ENCODE data around the gene AOPEP.

AOPEP gene

GRCh38 chr9:94850540-94851434 lies 124.3 kb downstream of the AOPEP start:
- no peak for TF ChIP-seq CTCF (IDR thresholded peaks at IDR 0.05; ENCODE audit: low read depth, low read length)
- no peak for DNase-seq (ENCODE audit: extremely low read depth, low read depth)

- no peak for DNase-seq (ENCODE audit: extremely low read depth, low read depth)
- no peak for TF ChIP-seq CTCF (IDR thresholded peaks at IDR 0.05; ENCODE audit: low read depth, low read length)
Observed at GRCh38 chr9:94851467-94851866, 125.0 kb downstream of the AOPEP start.

DNA sequence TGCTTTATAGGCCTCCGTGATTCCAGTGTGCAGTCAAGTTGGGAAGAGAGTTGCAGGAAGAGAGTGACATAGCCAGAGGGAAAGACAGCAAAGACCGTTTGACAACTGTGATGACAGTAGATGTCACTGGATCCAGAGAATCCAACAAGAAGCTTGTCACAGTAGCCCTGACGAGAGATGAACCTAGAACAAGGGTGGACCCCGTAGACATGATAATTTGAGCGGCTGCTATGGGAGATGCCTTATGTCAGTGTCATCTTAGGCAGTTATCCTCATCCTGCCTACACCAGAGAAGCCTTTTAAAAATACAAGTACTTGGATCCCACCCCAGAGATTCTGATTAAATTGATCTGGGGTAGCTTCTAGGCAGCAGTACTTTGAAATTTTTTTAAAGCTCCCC lies 125.4 kb downstream of the AOPEP start:
- no peak for TF ChIP-seq CTCF (IDR thresholded peaks at IDR 0.05; ENCODE audit: low read depth, low read length)
- DNase-seq (ENCODE audit: extremely low read depth, low read depth), result no peak

DNA sequence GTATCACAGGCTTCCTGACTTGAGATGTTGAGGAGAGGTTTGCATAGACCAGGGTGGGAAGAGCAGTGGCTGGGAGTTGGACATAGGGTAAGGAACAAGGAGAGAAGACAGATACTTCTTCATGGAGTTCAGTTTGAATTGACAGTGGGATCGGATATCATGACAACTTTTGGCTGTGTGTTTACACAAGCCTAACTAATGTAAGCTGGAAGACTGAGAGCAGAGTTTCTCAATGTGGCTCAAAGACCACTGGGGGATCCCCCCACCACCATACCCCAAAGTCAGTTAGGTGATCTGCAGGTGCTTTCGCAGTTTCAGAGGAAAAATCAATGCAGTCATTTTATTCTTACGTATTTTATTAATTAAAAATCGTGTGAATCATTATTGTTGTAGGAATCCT lies 125.9 kb downstream of the AOPEP start:
- no peak for TF ChIP-seq CTCF (IDR thresholded peaks at IDR 0.05; ENCODE audit: low read depth, low read length)
- DNase-seq (ENCODE audit: extremely low read depth, low read depth), result no peak

GRCh38 chr9:94853887-94854286 lies 127.4 kb downstream of the AOPEP start:
- no peak for TF ChIP-seq CTCF (IDR thresholded peaks at IDR 0.05; ENCODE audit: low read depth, low read length)
- DNase-seq (ENCODE audit: extremely low read depth, low read depth), result no peak

DNA sequence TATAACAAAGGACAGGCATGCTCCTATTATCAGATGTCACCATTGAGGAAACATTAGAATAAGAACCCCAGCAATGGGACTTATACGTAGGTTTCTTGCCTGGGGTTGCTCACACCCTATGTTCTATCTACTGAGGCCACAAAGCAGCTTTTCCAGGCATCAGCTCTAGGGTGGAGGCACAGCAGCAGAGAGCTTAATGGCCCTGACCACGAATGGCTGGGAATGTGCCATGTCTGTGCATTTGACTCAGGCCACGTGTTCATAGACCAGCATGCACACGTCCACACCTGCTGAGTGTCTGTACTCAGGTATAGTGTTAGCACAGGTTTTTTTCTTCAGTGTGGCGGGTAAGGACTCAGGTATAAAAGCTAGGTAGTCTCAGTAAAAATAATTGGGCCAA lies 129.4 kb downstream of the AOPEP start:
- no peak for DNase-seq (ENCODE audit: extremely low read depth, low read depth)

More for the DNA sequence above, 129.4 kb downstream of the AOPEP start:
- no peak for TF ChIP-seq CTCF (IDR thresholded peaks at IDR 0.05; ENCODE audit: low read depth, low read length)
